Body of pancreas (tissue), 4 donors: Measurements from ENCODE around the gene NGRN.

ENCODE experiments used
- POLR2A ChIP-seq, 3 donors: fragments of 450-650 bp; IDR thresholded peaks; one replicate each; pipeline ENCODE4 v1.6.1; 2016; ENCODE audit warnings: antibody characterized with exemption in 3 of 3, mild to moderate bottlenecking in 2 of 3
- TF ChIP-seq, protein P1 (sequence below), 7 experiments: fragments of 450-650 bp in 4 of 7; fragments of 200-600 bp in 3 of 7; sonication (generic) in 3 of 7; IDR thresholded peaks; one replicate each; pipeline ENCODE4 v1.5.1; 2016 to 2019; ENCODE audit warnings: antibody characterized with exemption in 7 of 7

DNA sequence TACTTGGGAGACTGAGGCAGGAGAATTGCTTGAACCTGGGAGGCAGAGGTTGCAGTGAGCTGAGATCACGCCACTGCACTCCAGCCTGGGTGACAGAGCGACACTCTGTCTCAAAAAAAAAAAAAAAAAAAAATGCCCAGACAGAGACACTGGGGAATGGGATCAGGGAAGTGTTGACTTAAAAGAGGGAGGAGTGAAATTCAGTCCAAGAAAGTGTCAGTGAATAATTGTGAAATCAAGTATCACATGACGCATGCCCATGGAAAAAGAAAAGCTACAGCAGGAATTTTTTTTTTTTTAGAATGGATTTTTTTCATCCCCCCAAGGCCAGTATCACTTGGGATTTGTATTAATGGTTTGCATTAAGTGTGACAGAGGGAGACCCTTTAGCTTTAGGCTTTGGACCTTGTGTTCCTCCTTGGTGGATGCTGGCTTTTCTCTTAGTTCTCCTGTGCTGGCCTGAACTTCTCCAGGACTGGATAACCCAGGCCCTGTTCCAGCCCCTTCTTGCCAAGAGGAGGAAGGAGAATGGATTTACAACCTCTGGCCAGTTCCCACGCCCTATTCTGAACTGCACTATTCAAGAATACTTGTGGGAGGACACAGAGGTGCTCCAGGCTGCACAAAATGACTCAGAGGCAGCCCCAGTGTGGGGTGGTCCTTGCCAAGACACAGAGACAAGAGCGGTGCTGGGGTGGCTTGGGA, 50.0 kb downstream of the NGRN start:
- TF ChIP-seq, protein P1, sequence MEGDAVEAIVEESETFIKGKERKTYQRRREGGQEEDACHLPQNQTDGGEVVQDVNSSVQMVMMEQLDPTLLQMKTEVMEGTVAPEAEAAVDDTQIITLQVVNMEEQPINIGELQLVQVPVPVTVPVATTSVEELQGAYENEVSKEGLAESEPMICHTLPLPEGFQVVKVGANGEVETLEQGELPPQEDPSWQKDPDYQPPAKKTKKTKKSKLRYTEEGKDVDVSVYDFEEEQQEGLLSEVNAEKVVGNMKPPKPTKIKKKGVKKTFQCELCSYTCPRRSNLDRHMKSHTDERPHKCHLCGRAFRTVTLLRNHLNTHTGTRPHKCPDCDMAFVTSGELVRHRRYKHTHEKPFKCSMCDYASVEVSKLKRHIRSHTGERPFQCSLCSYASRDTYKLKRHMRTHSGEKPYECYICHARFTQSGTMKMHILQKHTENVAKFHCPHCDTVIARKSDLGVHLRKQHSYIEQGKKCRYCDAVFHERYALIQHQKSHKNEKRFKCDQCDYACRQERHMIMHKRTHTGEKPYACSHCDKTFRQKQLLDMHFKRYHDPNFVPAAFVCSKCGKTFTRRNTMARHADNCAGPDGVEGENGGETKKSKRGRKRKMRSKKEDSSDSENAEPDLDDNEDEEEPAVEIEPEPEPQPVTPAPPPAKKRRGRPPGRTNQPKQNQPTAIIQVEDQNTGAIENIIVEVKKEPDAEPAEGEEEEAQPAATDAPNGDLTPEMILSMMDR (IDR thresholded peaks at IDR 0.05), result no peak
- no peak for TF ChIP-seq POLR2A (IDR thresholded peaks at IDR 0.05)
